Astrocyte (in vitro differentiated cells and primary cell): ENCODE measurements around the gene ZBTB46.

Experiments used
- EZH2 ChIP-seq: IDR thresholded peaks from 2 replicates; pipeline ENCODE4 v1.6.1; 2012; ENCODE audit warnings: mild to moderate bottlenecking, low read length, inconsistent platforms; ENCODE audit not compliant: insufficient read depth
- TF ChIP-seq, protein P1 (sequence below): IDR thresholded peaks from 2 replicates; pipeline ENCODE4 v1.5.1; 2011; ENCODE audit warnings: low read depth, mild to moderate bottlenecking, inconsistent platforms, low read length, moderate library complexity; ENCODE audit not compliant: insufficient read depth

DNA sequence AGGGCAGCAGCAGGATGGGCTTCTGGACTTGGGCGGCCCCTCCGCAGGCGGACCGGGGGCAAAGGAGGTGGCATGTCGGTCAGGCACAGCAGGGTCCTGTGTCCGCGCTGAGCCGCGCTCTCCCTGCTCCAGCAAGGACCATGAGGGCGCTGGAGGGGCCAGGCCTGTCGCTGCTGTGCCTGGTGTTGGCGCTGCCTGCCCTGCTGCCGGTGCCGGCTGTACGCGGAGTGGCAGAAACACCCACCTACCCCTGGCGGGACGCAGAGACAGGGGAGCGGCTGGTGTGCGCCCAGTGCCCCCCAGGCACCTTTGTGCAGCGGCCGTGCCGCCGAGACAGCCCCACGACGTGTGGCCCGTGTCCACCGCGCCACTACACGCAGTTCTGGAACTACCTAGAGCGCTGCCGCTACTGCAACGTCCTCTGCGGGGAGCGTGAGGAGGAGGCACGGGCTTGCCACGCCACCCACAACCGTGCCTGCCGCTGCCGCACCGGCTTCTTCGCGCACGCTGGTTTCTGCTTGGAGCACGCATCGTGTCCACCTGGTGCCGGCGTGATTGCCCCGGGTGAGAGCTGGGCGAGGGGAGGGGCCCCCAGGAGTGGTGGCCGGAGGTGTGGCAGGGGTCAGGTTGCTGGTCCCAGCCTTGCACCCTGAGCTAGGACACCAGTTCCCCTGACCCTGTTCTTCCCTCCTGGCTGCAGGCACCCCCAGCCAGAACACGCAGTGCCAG, 134.3 kb downstream of the ZBTB46 start, which contains the start of gene TNFRSF6B:
- TF ChIP-seq, protein P1, sequence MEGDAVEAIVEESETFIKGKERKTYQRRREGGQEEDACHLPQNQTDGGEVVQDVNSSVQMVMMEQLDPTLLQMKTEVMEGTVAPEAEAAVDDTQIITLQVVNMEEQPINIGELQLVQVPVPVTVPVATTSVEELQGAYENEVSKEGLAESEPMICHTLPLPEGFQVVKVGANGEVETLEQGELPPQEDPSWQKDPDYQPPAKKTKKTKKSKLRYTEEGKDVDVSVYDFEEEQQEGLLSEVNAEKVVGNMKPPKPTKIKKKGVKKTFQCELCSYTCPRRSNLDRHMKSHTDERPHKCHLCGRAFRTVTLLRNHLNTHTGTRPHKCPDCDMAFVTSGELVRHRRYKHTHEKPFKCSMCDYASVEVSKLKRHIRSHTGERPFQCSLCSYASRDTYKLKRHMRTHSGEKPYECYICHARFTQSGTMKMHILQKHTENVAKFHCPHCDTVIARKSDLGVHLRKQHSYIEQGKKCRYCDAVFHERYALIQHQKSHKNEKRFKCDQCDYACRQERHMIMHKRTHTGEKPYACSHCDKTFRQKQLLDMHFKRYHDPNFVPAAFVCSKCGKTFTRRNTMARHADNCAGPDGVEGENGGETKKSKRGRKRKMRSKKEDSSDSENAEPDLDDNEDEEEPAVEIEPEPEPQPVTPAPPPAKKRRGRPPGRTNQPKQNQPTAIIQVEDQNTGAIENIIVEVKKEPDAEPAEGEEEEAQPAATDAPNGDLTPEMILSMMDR: no peak
- no peak for TF ChIP-seq EZH2
